AG04449 (cell line): ENCODE measurements around the gene ATXN10.
"Not testable (repeated sequence)": the region's sequence is repeated elsewhere in the genome, so short reads cannot be mapped to it uniquely, and the experiment has no call there.

Source experiments
- CTCF ChIA-PET: fragments of 350-600 bp; formaldehyde crosslinking; extraction: SDS; loops from one replicate; lab custom pipeline; 2021; ENCODE audit warnings: antibody characterized with exemption; lab: Yijun Ruan, JAX
- POLR2A ChIA-PET: fragments of 400-600, 350-600 bp; formaldehyde crosslinking; extraction: SDS; loops from one replicate; lab custom pipeline; 2020; ENCODE audit warnings: antibody characterized with exemption, inconsistent platforms; lab: Yijun Ruan, JAX
- DNase-seq: peaks from one replicate; pipeline ENCODE4 v3.0.0-alpha.2; 2010; ENCODE audit warnings: low read depth, low spot score
- H3K4me3 ChIP-seq: 2 replicates; pipeline ENCODE4 v1.5.1; 2011; ENCODE audit warnings: low read depth, mild to moderate bottlenecking, control low read depth, low read length
- CTCF ChIP-seq: IDR thresholded peaks from one replicate; pipeline ENCODE4 v1.5.1; 2011; ENCODE audit warnings: mild to moderate bottlenecking, moderate library complexity, low read length, control low read depth, inconsistent platforms; ENCODE audit not compliant: insufficient read depth; ENCODE audit errors: missing control alignments

Gene ATXN10

DNA sequence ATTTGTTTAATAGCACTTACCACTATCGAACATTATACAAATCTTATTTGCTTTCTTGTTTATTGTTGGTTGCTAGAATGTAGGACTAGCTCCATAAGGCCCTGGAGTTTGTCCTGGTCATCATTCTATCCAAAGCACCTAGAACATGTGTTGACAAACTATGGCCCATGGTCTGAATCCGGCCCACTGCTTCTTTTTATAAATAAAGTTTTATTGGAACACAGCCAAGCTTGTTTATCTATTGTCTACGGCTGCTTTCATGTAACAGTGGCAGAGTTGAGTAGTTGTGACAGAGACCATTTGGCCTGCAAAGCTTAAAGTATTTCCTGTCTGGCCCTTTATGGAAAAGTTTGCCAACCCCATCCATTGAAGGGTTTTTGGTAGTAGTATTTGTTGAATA, 38.8 kb downstream of the ATXN10 start:
- CTCF ChIA-PET, result interaction anchor here (0.8 to 1.2 kb wide), 3 partner anchors 11 to 124 kb away, joined by 3 read pairs; no protein-coding TSS in a partner anchor
- H3K4me3 ChIP-seq, result no peak overlapping the region
- POLR2A ChIA-PET, result no interaction called here
- no peak for TF ChIP-seq CTCF
- no peak for DNase-seq

- DNase-seq, H3K4me3 ChIP-seq, POLR2A ChIA-PET: not testable (repeated sequence)
- CTCF ChIA-PET, result interaction anchor here (1.5 kb wide), 1 partner anchor 43 kb away, joined by 3 read pairs; no protein-coding TSS in a partner anchor
These were observed 42.8 kb downstream of the ATXN10 start for GRCh38 chr22:45714390-45714789.

- ChIA-PET POLR2A (no interaction called here), CTCF (interaction anchor here (0.9 to 4.5 kb wide), 6 partner anchors 10 to 146 kb away, joined by 3 to 23 read pairs (median 3); no protein-coding TSS in a partner anchor)
- no peak overlapping the region for H3K4me3 ChIP-seq
- TF ChIP-seq CTCF, result no peak
- DNase-seq, result peak; percentile 50
These were observed 46.2 kb downstream of the ATXN10 start for GRCh38 chr22:45717789-45718188.

DNA sequence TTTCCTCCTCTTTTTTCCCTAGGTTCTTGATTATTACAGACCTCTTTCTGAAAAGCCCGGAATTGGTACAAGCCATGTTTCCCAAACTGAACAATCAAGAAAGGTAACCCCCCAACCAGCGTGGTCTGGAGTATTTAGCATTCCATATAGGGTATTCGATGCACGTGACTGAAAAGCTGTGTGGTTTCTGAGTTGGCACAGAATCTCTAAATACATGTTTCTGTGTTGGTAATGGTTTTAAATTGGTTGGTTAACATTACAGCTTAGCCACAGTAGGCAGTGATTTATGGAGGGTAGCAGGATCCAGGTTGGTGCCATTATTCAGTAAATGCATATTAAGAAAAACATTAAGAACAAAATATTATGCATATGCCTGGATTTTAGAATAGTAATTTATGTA, 46.8 kb downstream of the ATXN10 start:
- no peak overlapping the region for H3K4me3 ChIP-seq
- CTCF ChIA-PET, result interaction anchor here (0.9 to 4.5 kb wide), 5 partner anchors 10 to 73 kb away, joined by 3 to 23 read pairs (median 3); no protein-coding TSS in a partner anchor
- TF ChIP-seq CTCF, result no peak
- DNase-seq, result no peak
- POLR2A ChIA-PET, result no interaction called here

DNA sequence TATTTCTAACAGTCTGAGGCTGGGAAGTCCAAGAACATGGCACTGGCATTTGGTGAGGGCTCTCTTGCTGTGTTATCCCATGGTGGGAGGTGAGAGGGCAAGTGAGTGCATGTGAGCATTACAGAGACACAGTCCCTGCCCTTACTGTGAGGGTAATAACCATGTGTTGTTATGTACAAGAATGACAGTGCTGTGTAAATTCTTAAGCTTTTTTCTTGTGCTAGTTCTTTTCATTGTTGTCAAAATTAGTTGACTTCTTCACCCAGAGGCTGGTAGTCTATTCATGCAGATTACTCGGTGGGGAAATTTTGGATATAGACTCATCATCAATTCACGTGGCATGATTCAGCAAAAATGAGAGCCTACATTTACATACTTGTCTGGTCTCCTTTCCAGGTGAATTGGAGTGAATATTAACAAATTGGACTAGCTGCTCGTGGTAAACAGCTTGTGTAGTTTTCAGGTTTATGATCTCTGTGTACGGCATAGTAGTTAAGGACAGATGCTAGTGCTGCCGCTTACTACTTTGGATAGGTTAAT, 49.3 kb downstream of the ATXN10 start:
- DNase-seq, result no peak
- ChIA-PET POLR2A (no interaction called here), CTCF (interaction anchor here (0.8 to 4.5 kb wide), 4 partner anchors 10 to 143 kb away, joined by 3 to 23 read pairs (median 6); no protein-coding TSS in a partner anchor)
- TF ChIP-seq CTCF, result no peak
- H3K4me3 ChIP-seq, result no peak overlapping the region

DNA sequence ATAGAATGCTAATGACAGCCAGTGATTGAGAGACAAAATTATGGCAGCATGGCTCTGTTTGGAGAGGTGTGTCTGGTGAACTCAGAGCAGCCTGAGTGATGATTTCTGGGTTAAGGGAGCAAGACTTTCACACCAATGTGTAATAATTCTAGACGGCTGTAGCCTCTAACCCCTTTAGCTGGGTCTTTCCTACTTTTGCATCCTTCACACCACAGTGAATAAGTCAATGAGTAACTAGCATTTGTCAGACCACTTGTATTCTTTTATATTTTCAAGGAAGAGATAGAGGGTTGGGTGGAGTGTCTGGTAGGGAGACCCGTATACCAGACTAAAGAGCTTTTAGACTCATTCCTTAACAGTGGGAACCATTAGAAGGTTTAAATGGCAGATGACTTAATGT, 50.4 kb downstream of the ATXN10 start:
- ChIA-PET POLR2A (no interaction called here), CTCF (interaction anchor here (0.8 to 4.5 kb wide), 5 partner anchors 9 to 144 kb away, joined by 3 to 23 read pairs (median 3); no protein-coding TSS in a partner anchor)
- TF ChIP-seq CTCF, result no peak
- no peak overlapping the region for H3K4me3 ChIP-seq
- DNase-seq, result no peak
